Inflammatory macrophage treated with lipopolysaccharide for 4 hours (primary cell): Measurements from ENCODE around the gene PNN.

Source experiments
- DNase-seq: peaks from one replicate; pipeline ENCODE4 v3.0.0-alpha.2; 2020

The PNN gene

DNA sequence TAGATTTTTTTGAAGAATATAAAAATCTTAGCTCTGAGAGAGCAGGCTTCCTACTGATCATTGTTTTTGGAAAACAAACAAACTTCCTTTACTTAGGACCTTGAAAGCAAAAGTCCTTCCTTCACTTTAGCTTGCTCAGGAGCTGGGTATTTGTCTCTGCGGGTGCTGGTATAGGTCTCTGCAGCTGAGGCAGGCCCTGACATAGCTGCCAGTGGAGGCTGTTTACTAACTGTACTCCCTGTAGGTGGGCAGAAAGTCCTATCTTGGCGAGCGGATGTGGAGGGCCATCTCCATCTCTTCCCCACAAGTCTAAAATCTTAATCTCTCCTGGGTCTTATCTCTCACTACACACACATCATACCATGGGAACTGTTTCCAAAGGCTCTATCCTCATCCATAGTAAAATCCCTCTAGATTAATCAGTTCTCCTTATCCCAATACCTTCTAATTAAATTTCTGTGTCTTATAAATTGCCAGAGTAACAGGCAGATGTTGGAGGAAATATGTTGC lies 54.6 kb downstream of the PNN start:
- DNase-seq: no peak

DNA sequence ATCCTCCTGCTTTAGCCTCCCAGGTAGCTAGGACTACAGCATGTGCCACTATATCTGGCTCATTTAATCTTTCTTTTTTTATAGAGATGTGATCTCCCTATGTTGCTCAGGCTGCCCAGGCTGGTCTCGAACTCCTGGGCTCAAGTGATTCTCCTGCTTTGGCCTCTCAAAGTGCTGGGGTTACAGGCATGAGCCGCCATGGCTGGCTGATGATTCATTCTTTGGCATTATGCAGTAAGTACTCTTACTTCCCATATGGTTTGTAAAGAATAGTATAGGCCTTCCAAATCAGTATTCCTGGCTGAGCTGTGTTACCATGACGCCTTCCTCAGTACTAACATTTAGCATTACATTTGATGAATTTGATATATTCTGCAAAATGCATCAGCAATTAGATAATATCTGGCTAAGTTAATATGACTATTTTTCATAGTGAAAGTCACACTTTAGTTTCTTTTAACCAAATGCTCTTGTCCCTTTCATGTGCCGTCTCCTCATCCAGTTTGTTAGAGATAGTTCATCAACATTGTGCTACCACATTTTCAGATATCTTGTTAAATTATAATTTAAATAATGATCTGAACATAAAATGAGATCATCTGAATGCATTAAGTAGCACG lies 55.5 kb downstream of the PNN start:
- DNase-seq: peak; percentile 6

- peak; percentile 74 for DNase-seq
Measured at GRCh38 chr14:39231751-39232553, 56.9 kb downstream of the PNN start.
